ENCODE data around the gene BAD.

DNA sequence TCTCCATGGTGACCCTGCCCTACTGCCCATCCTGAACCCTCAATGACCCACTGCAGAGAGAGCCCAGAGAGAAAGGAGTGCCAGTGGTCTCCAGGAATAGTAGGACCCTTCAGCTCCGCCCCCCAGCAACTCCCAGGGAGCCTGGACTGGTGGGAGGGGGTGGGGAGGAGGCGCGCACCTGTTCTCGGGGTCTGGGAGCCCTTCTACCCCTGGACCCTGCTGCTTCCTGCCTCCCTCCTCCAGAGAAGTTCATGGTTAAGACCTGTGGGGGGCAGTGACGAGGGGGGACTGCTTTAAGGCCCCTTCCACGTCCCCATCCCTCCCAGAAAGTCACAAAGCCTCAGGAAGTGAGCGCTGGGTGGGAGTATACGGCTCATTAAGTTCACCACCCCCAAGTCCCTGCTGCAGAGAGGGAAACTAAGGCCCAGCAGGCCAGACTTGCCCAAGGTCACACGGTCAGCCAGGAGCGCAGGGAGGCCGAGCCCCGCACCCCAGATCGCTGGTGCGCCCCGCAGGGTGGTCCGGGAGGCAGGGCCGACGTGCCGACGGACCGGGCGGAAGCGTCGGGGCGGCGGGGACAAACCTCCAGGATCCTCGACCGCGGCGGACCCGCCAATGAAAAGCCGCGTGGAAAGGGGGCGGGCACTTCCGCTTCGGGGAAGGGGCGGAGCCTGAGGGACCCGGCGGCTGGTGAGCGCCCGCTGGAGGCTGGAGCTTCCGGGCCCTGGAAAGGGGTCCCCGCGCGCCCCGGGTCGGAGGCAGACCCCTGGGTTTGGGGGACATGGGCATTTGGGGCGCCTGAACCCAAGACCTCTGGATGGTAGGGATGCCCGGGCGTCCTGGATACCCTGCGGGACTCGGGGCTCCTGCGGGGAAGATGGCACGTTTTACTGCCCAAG, 58.6 kb downstream of the BAD start, which contains the start of the genes NUDT22 and TRPT1:
- TF ChIP-seq, protein P1, sequence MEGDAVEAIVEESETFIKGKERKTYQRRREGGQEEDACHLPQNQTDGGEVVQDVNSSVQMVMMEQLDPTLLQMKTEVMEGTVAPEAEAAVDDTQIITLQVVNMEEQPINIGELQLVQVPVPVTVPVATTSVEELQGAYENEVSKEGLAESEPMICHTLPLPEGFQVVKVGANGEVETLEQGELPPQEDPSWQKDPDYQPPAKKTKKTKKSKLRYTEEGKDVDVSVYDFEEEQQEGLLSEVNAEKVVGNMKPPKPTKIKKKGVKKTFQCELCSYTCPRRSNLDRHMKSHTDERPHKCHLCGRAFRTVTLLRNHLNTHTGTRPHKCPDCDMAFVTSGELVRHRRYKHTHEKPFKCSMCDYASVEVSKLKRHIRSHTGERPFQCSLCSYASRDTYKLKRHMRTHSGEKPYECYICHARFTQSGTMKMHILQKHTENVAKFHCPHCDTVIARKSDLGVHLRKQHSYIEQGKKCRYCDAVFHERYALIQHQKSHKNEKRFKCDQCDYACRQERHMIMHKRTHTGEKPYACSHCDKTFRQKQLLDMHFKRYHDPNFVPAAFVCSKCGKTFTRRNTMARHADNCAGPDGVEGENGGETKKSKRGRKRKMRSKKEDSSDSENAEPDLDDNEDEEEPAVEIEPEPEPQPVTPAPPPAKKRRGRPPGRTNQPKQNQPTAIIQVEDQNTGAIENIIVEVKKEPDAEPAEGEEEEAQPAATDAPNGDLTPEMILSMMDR (IDR thresholded peaks at IDR 0.05) = peak in 2 of 5 experiments; percentile 36 to 46
- peak; percentile 93 for TF ChIP-seq POLR2A (IDR thresholded peaks at IDR 0.05)

Data from transverse colon (tissue), 3 donors.